ENCODE results near the gene GSG1L2.

DNA sequence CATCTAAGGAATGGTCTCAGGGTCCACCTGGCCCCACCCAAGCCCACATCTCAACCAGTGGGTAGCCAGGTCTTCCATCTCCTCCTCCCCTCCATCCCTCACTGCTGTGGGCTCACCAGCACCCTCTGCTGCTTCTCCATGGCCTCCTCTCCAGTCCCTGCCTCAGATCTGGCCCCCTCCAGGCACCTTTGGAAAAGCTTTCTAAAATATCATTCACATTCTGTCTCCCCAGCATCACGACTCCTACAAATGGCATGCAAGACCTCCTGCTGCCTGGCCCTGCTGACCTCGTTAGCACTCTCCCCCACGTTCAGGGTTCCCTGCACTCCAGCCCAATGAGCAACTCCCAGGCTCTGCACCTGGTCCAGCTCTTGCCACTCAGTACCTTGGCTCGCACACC is 17.6 kb upstream of the GSG1L2 start:
- TF ChIP-seq, protein P1, sequence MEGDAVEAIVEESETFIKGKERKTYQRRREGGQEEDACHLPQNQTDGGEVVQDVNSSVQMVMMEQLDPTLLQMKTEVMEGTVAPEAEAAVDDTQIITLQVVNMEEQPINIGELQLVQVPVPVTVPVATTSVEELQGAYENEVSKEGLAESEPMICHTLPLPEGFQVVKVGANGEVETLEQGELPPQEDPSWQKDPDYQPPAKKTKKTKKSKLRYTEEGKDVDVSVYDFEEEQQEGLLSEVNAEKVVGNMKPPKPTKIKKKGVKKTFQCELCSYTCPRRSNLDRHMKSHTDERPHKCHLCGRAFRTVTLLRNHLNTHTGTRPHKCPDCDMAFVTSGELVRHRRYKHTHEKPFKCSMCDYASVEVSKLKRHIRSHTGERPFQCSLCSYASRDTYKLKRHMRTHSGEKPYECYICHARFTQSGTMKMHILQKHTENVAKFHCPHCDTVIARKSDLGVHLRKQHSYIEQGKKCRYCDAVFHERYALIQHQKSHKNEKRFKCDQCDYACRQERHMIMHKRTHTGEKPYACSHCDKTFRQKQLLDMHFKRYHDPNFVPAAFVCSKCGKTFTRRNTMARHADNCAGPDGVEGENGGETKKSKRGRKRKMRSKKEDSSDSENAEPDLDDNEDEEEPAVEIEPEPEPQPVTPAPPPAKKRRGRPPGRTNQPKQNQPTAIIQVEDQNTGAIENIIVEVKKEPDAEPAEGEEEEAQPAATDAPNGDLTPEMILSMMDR (IDR thresholded peaks at IDR 0.05; ENCODE audit: poor library complexity), result no peak
- no peak for TF ChIP-seq EZH2 (IDR thresholded peaks at IDR 0.05; ENCODE audit: borderline replicate concordance)
- TF ChIP-seq EZH2phosphoT487 (IDR thresholded peaks at IDR 0.05; ENCODE audit: low read depth, severe bottlenecking, unreplicated experiment), result no peak

All from hepatocyte (in vitro differentiated cells).